ENCODE results near the gene LMF2. TPM values are rescaled to one million over a fixed set of nuclear protein-coding genes. Genes with fewer than 3 reads are reported as not detected.

LMF2 gene
- total and polyA plus RNA-seq, 4 donors, result 20.0 to 123 (median 53.9) TPM

DNA sequence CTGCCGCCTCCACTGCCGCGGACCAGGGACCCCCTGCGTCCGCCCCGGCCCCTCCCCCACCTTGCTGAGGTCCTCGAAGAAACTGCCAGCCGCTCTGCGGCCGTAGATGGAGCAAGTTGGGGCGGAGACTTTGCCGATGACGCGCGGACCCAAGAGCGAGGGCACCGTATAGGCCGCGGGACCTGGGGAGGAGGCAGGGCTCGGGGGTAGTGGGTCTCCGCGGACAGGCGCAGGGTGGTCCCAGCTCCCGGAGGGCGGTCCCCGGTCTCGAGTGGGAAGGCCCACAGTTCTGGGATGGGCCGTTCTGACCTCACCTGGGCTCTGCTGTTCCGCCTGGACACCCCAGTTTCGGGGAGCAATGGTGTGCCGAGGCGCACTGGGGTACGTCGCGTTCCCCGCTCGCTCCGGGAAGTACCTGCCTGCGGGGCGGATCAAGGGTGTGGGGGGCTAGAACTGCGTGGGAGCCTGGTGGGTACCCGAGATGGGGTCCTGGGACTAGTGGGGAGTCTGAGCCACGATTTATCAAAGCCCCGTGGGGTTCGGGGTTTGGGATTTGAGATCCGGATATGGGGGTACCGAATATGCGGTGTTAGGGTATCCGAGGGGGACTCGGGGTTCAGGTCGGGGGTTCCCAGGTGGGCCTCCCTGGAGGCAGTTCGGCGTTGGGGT is 23.5 kb upstream of the LMF2 start:
- DNase-seq, result peak; percentile 95 to 96
- Histone ChIP-seq H3K4me3 (ENCODE audit: low read length in 2 of 2) (no peak overlapping the region), H3K9me3 (ENCODE audit: control insufficient read depth, low read length) (no peaks in the 10 kb centered on the region), H3K4me1 (ENCODE audit: control insufficient read depth in 1 of 2, insufficient read depth in 2 of 2, low read length in 2 of 2) (no peaks in the 10 kb centered on the region), H3K27me3 (ENCODE audit: control insufficient read depth in 1 of 2, insufficient read depth in 2 of 2, low read length in 1 of 2) (no peaks in the 10 kb centered on the region), H3K27ac (ENCODE audit: low read depth in 1 of 2, low read length in 2 of 2) (no peak overlapping the region), H3K36me3 (ENCODE audit: control insufficient read depth in 1 of 2, insufficient read depth in 2 of 2, low read length in 1 of 2) (no peaks in the 10 kb centered on the region)
- peak; percentile 79 for ATAC-seq (ENCODE audit: low FRiP score)
- WGBS, 2 donors, result 6 to 7% methylated on average over 53 of the region's 53 CpGs
- intact Hi-C loops (cut with DNase I), result no loop called here

DNA sequence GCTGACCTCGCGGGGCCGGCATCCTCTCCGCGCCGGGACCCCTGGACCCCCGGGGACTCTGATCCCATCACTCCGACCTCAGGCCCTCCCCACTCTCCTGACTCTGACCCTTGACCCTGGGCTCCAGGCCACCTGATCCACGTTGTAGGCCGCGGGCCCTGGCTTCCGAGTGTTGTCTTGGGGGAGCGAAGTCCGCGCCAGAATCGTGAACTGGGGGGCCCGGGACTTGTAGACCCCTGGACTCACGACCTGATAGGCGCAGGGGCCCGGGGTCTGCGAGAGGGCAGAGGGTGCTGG is 23.0 kb upstream of the LMF2 start:
- Histone ChIP-seq H3K27me3 (ENCODE audit: control insufficient read depth in 1 of 2, insufficient read depth in 2 of 2, low read length in 1 of 2) (no peaks in the 10 kb centered on the region), H3K36me3 (ENCODE audit: control insufficient read depth in 1 of 2, insufficient read depth in 2 of 2, low read length in 1 of 2) (no peaks in the 10 kb centered on the region), H3K4me3 (ENCODE audit: low read length in 2 of 2) (no peak overlapping the region), H3K27ac (ENCODE audit: low read depth in 1 of 2, low read length in 2 of 2) (no peak overlapping the region), H3K4me1 (ENCODE audit: control insufficient read depth in 1 of 2, insufficient read depth in 2 of 2, low read length in 2 of 2) (no peaks in the 10 kb centered on the region), H3K9me3 (ENCODE audit: control insufficient read depth, low read length) (no peaks in the 10 kb centered on the region)
- 1 to 3% methylated on average over 21 of the region's 21 CpGs for WGBS, 2 donors
- intact Hi-C loops (cut with DNase I), result no loop called here
- no peak for ATAC-seq (ENCODE audit: low FRiP score)
- DNase-seq, result no peak

DNA sequence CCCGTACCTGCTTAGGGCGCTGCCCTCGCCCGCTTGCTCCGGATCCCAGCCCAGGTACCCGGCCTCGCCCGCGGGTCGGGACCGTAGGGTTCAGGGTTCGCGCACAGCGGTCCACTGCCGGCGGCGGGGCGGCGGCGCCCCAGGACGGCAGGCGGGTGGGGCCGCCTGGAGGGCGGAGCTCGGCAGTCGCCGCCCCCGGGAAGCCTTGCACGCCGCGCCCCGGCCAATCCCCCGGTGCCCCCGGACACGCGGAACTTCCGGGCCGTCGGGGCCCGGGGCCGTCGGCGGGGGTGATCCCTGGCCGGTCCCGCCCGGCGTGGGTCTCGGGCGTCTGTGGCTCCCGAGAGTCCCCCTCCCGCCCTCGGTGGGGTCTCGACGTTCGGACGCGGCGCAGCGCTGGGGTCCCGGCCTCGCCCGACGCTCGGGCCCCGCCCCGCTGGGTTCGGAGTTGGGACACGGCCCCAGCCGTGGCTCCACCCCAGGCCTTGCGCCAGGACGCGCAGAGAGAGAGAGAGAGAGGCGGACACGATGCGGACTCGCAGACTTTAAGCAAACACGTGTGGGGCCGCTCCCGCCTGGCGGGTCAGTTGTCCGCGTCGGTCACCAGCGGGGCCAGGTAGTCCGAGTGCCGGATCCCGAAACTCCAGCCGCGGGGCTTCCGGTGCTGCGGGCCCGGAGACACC is 22.5 kb upstream of the LMF2 start, which contains the start of gene TYMP:
TSS of gene TYMP (minus strand) at position 116 of the 683 bp plus-strand sequence. CDS start 303 bp downstream, outside the sequence.
- Histone ChIP-seq H3K4me3 (ENCODE audit: low read length in 2 of 2) (no peak within 1 kb of the TSS), H3K27me3 (ENCODE audit: control insufficient read depth in 1 of 2, insufficient read depth in 2 of 2, low read length in 1 of 2) (no peaks in the 10 kb centered on the region), H3K4me1 (ENCODE audit: control insufficient read depth in 1 of 2, insufficient read depth in 2 of 2, low read length in 2 of 2) (no peaks in the 10 kb centered on the region), H3K36me3 (ENCODE audit: control insufficient read depth in 1 of 2, insufficient read depth in 2 of 2, low read length in 1 of 2) (no peaks in the 10 kb centered on the region), H3K9me3 (ENCODE audit: control insufficient read depth, low read length) (no peaks in the 10 kb centered on the region), H3K27ac (ENCODE audit: low read depth in 1 of 2, low read length in 2 of 2) (no peak within 1 kb of the TSS)
- DNase-seq (peak; percentile 95), ATAC-seq (ENCODE audit: low FRiP score) (peak; percentile 55)
- WGBS, 2 donors, result 1 to 2% methylated on average over 59 to 92 of the region's 92 CpGs
- intact Hi-C loops (cut with DNase I), result loop anchor here in 1 of 2 donors (5.0 kb wide), 1 partner anchor 32 kb away; the partner anchor contains the start of gene SYCE3

GRCh38 chr22:50529416-50529896 is 22.0 kb upstream of the LMF2 start:
- no peak overlapping the region for H3K27ac ChIP-seq (ENCODE audit: low read depth in 1 of 2, low read length in 2 of 2)
- no peaks in the 10 kb centered on the region for H3K27me3 ChIP-seq (ENCODE audit: control insufficient read depth in 1 of 2, insufficient read depth in 2 of 2, low read length in 1 of 2)
- DNase-seq (peak; percentile 80 to 86), ATAC-seq (ENCODE audit: low FRiP score) (no peak)
- intact Hi-C loops (cut with DNase I), result loop anchor here in 1 of 2 donors (5.0 kb wide), 1 partner anchor 33 kb away; the partner anchor contains the start of gene SYCE3
- no peaks in the 10 kb centered on the region for H3K36me3 ChIP-seq (ENCODE audit: control insufficient read depth in 1 of 2, insufficient read depth in 2 of 2, low read length in 1 of 2)
- H3K9me3 ChIP-seq (ENCODE audit: control insufficient read depth, low read length), result no peaks in the 10 kb centered on the region
- no peaks in the 10 kb centered on the region for H3K4me1 ChIP-seq (ENCODE audit: control insufficient read depth in 1 of 2, insufficient read depth in 2 of 2, low read length in 2 of 2)
- WGBS, 2 donors, result 12 to 17% methylated on average over 32 to 50 of the region's 50 CpGs
- H3K4me3 ChIP-seq (ENCODE audit: low read length in 2 of 2), result no peak overlapping the region

- DNase-seq (peak; percentile 74 to 78), ATAC-seq (ENCODE audit: low FRiP score) (no peak)
- no peaks in the 10 kb centered on the region for H3K27me3 ChIP-seq (ENCODE audit: control insufficient read depth in 1 of 2, insufficient read depth in 2 of 2, low read length in 1 of 2)
- H3K36me3 ChIP-seq (ENCODE audit: control insufficient read depth in 1 of 2, insufficient read depth in 2 of 2, low read length in 1 of 2), result no peaks in the 10 kb centered on the region
- H3K4me3 ChIP-seq (ENCODE audit: low read length in 2 of 2), result no peak overlapping the region
- H3K9me3 ChIP-seq (ENCODE audit: control insufficient read depth, low read length), result no peaks in the 10 kb centered on the region
- H3K4me1 ChIP-seq (ENCODE audit: control insufficient read depth in 1 of 2, insufficient read depth in 2 of 2, low read length in 2 of 2), result no peaks in the 10 kb centered on the region
- H3K27ac ChIP-seq (ENCODE audit: low read depth in 1 of 2, low read length in 2 of 2), result no peak overlapping the region
- 56 to 61% methylated on average over 15 of the region's 15 CpGs for WGBS, 2 donors
- intact Hi-C loops (cut with DNase I), result loop anchor here in 1 of 2 donors (5.0 kb wide), 1 partner anchor 33 kb away; the partner anchor contains the start of gene SYCE3
Observed at GRCh38 chr22:50528682-50529415, 21.3 kb upstream of the LMF2 start.

DNA sequence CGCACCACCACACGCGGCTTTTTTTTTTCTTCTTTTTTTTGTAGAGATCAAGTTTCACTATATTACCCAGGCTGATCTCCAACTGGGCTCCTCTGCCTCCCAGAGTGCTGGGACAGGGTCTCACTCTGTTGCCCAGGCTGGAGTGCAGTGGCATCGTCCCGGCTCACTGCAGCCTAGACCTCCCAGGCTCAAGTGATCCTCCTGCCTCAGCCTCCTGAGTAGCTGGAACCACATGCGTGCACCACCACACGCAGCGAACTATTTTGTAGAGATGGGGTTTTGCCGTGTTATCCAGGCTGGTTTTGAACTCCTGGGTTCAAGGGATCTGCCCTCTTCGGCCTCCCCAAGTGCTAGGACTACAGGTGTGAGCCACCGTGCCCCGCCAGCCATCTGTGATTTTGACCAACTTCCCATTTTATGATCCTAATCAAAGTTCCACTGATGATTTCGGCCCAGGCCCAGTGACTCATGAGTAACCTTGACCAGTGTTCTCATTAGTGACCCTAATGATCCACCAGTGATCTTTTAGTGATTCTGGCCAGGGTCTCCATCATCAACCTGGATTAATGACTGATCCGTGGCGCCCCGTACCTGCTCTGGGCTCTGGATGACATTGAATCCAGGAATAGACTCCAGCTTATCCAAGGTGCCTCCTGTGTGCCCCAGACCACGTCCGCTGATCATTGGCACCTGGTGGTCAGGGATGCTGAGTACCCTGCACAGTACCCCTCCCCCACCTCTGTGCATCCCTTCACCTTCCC is 20.6 kb upstream of the LMF2 start:
- no peaks in the 10 kb centered on the region for H3K36me3 ChIP-seq (ENCODE audit: control insufficient read depth in 1 of 2, insufficient read depth in 2 of 2, low read length in 1 of 2)
- H3K9me3 ChIP-seq (ENCODE audit: control insufficient read depth, low read length), result no peaks in the 10 kb centered on the region
- no peak for DNase-seq
- H3K4me1 ChIP-seq (ENCODE audit: control insufficient read depth in 1 of 2, insufficient read depth in 2 of 2, low read length in 2 of 2), result no peaks in the 10 kb centered on the region
- no peak overlapping the region for H3K27ac ChIP-seq (ENCODE audit: low read depth in 1 of 2, low read length in 2 of 2)
- 93 to 94% methylated on average over 18 of the region's 18 CpGs for WGBS, 2 donors
- H3K27me3 ChIP-seq (ENCODE audit: control insufficient read depth in 1 of 2, insufficient read depth in 2 of 2, low read length in 1 of 2), result no peaks in the 10 kb centered on the region
- H3K4me3 ChIP-seq (ENCODE audit: low read length in 2 of 2), result no peak overlapping the region
- no peak for ATAC-seq (ENCODE audit: low FRiP score)
- intact Hi-C loops (cut with DNase I), result loop anchor here in 1 of 2 donors (5.0 kb wide), 1 partner anchor 34 kb away; the partner anchor contains the start of gene SYCE3

GRCh38 chr22:50526834-50527801 is 19.6 kb upstream of the LMF2 start:
- peak in 1 of 2 donors; percentile 84 for DNase-seq
- intact Hi-C loops (cut with DNase I), result loop anchor here in 1 of 2 donors (5.0 kb wide), 1 partner anchor 35 kb away; the partner anchor contains the start of gene SYCE3
- Histone ChIP-seq H3K9me3 (ENCODE audit: control insufficient read depth, low read length) (no peaks in the 10 kb centered on the region), H3K36me3 (ENCODE audit: control insufficient read depth in 1 of 2, insufficient read depth in 2 of 2, low read length in 1 of 2) (no peaks in the 10 kb centered on the region), H3K4me3 (ENCODE audit: low read length in 2 of 2) (no peak overlapping the region), H3K27ac (ENCODE audit: low read depth in 1 of 2, low read length in 2 of 2) (no peak overlapping the region), H3K4me1 (ENCODE audit: control insufficient read depth in 1 of 2, insufficient read depth in 2 of 2, low read length in 2 of 2) (no peaks in the 10 kb centered on the region), H3K27me3 (ENCODE audit: control insufficient read depth in 1 of 2, insufficient read depth in 2 of 2, low read length in 1 of 2) (no peaks in the 10 kb centered on the region)
- ATAC-seq (ENCODE audit: low FRiP score), result no peak
- 64 to 72% methylated on average over 29 of the region's 29 CpGs for WGBS, 2 donors

Data from aorta (tissue), 5 donors.